ENCODE results near the gene PPP1R26. TPM values are rescaled to one million over a fixed set of nuclear protein-coding genes. Genes with fewer than 3 reads are reported as not detected.

PPP1R26 gene
- total and polyA plus RNA-seq, 2 of the 4 experiments (the other 2 are of a cell fraction) = 3.8 to 5.6 TPM

DNA sequence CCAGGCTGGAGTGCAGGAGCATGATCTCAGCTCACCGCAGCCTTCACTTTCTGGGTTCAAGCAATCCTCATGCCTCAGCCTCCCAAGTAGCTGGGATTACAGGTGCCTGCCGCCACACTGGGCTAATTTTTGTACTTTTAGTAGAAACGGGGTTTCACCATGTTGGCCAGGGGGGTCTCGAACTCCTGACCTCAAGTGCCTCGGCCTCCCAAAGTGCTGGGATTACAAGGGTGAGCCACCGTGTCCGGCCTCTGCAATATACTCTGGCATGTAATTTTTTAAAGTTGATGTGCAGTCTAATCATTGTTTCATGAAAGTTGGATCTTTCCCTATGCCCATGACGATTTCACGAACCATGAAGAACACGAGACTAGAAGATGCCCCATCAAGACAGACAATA, 28.6 kb upstream of the PPP1R26 start:
- Histone ChIP-seq H3K4me3 (ENCODE audit: insufficient read depth, low read depth, low read length) (no peak overlapping the region), H3K56ac (ENCODE audit: extremely low read depth, insufficient read depth, low read length) (no peak overlapping the region), H2AFZ (replicated peaks; ENCODE audit: low read length, poor library complexity) (no peak overlapping the region), H4K91ac (ENCODE audit: insufficient read depth, low read depth, low read length) (no peak overlapping the region), H3K14ac (replicated peaks; ENCODE audit: low read depth, low read length) (no peak overlapping the region), H3K18ac (ENCODE audit: low read depth, low read length) (no peak overlapping the region), H4K20me1 (ENCODE audit: insufficient read depth, low read length) (no peaks in the 10 kb centered on the region), H3K9me3 (ENCODE audit: control insufficient read depth, insufficient read depth, low read length) (peaks cover 14% of the 10 kb centered on the region), H3K27me3 (ENCODE audit: control insufficient read depth, insufficient read depth, low read length) (peaks cover 18% of the 10 kb centered on the region), H3K36me3 (ENCODE audit: control insufficient read depth, insufficient read depth, low read length) (no peaks in the 10 kb centered on the region), H3K9me1 (ENCODE audit: insufficient read depth, low read length) (no peaks in the 10 kb centered on the region), H3K4me2 (ENCODE audit: low read depth, low read length) (no peak overlapping the region), H4K8ac (ENCODE audit: low read depth in 2 of 2, low read length in 2 of 2) (no peak overlapping the region), H2AK5ac (ENCODE audit: low read depth, low read length) (no peak overlapping the region), H4K5ac (ENCODE audit: low read depth, low read length) (no peak overlapping the region), H3K4ac (ENCODE audit: low read depth, low read length) (no peak overlapping the region), H3K23ac (ENCODE audit: low read depth, low read length) (no peak overlapping the region), H2BK5ac (ENCODE audit: low read depth, low read length, poor library complexity, severe bottlenecking) (no peak overlapping the region), H2AK9ac (replicated peaks; ENCODE audit: low read depth, low read length, poor library complexity) (no peak overlapping the region), H3K79me1 (ENCODE audit: low read depth in 1 of 2, low read length in 2 of 2) (no peaks in the 10 kb centered on the region), H2BK15ac (ENCODE audit: low read depth, low read length) (no peak overlapping the region), H2BK120ac (ENCODE audit: low read depth, low read length) (no peak overlapping the region), H2BK20ac (ENCODE audit: low read depth, low read length) (no peak overlapping the region), H3K4me1 (ENCODE audit: control insufficient read depth, insufficient read depth, low read length) (no peaks in the 10 kb centered on the region), H3K27ac (ENCODE audit: insufficient read depth, low read length) (no peak overlapping the region), H3K9ac (ENCODE audit: low read depth, low read length) (no peak overlapping the region)
- ChIA-PET POLR2A (ENCODE audit: unreplicated experiment) (no interaction called here), CTCF (no interaction called here)
- intact Hi-C loops (cut with micrococcal nuclease) (no loop called here), dilution Hi-C loops (cut with HindIII; ENCODE audit: low sequenced_read_pairs, unreplicated experiment) (no loop called here), in situ Hi-C loops (cut with MboI; ENCODE audit: low sequenced_read_pairs) (no loop called here)
- TF ChIP-seq, protein P1, sequence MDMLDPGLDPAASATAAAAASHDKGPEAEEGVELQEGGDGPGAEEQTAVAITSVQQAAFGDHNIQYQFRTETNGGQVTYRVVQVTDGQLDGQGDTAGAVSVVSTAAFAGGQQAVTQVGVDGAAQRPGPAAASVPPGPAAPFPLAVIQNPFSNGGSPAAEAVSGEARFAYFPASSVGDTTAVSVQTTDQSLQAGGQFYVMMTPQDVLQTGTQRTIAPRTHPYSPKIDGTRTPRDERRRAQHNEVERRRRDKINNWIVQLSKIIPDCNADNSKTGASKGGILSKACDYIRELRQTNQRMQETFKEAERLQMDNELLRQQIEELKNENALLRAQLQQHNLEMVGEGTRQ (IDR thresholded peaks at IDR 0.05; ENCODE audit: low read depth, low read length) = no peak
- no peak for TF ChIP-seq NFE2L2 (IDR thresholded peaks at IDR 0.05; ENCODE audit: low read depth, low read length)
- TF ChIP-seq BHLHE40 (IDR thresholded peaks at IDR 0.05; ENCODE audit: low read depth, low read length) = no peak
- TF ChIP-seq, protein P2, sequence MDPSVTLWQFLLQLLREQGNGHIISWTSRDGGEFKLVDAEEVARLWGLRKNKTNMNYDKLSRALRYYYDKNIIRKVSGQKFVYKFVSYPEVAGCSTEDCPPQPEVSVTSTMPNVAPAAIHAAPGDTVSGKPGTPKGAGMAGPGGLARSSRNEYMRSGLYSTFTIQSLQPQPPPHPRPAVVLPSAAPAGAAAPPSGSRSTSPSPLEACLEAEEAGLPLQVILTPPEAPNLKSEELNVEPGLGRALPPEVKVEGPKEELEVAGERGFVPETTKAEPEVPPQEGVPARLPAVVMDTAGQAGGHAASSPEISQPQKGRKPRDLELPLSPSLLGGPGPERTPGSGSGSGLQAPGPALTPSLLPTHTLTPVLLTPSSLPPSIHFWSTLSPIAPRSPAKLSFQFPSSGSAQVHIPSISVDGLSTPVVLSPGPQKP (IDR thresholded peaks at IDR 0.05; ENCODE audit: borderline replicate concordance, low read depth, low read length) = no peak
- no peak for TF ChIP-seq CHD1 (IDR thresholded peaks at IDR 0.05; ENCODE audit: low read depth, low read length)
- TF ChIP-seq POLR2A (IDR thresholded peaks at IDR 0.05; ENCODE audit: low read depth, low read length) = no peak
- no peak for TF ChIP-seq RAD21 (IDR thresholded peaks at IDR 0.05; ENCODE audit: low read length)
- no peak for TF ChIP-seq MAFK (IDR thresholded peaks at IDR 0.05; ENCODE audit: low read depth, low read length)
- no peak for TF ChIP-seq FOS (IDR thresholded peaks at IDR 0.05; ENCODE audit: low read depth, low read length)
- no peak for TF ChIP-seq RFX5 (IDR thresholded peaks at IDR 0.05; ENCODE audit: low read depth, low read length)
- TF ChIP-seq SMC3 (IDR thresholded peaks at IDR 0.05; ENCODE audit: low read depth, low read length) = no peak
- no peak for TF ChIP-seq MXI1 (IDR thresholded peaks at IDR 0.05; ENCODE audit: borderline replicate concordance, low read depth, low read length)
- TF ChIP-seq MAZ (IDR thresholded peaks at IDR 0.05; ENCODE audit: borderline replicate concordance, low read depth, low read length) = no peak
- WGBS, 2 experiments (ENCODE audit: extremely low coverage in 2 of 2, insufficient read length in 1 of 2) = 60% methylated on average over 1 of the region's 10 CpGs; no CpG with 5 or more reads in 1 of the 2 experiments
- DNase-seq = no peak
- BruUV-seq (replicated peaks) = no TSS peak
- ATAC-seq (ENCODE audit: low read depth) = no peak
